Activated T-cell treated with anti-CD3 and anti-CD28 coated beads, Interleukin-2, amount 50 U/mL, for 72 hours (primary cell): ENCODE measurements around the gene SUPT4H1. TPM values are rescaled to one million over a fixed set of nuclear protein-coding genes. Genes with fewer than 3 reads are reported as not detected.

Experiments used
- ATAC-seq, 2 donors: fragments of 150-1000 bp; cut with Tn5 transposase; replicated peaks in 1 of 2; 2 replicates each; pipeline ENCODE4 v1.10.0; 2021; ENCODE audit warnings: moderate library complexity in 2 of 2, mild to moderate bottlenecking in 1 of 2
- DNase-seq, 2 donors: peaks; one replicate each; pipeline ENCODE4 v3.0.0; 2021 to 2022; ENCODE audit warnings: mixed read lengths in 1 of 2
- H3K27ac Mint-ChIP-seq: one replicate; pipeline ENCODE4 v1.8.0; 2022; ENCODE audit warnings: mild to moderate bottlenecking, moderate library complexity, mixed read lengths
- H3K27me3 Mint-ChIP-seq: one replicate; pipeline ENCODE4 v1.8.0; 2022; ENCODE audit warnings: low read depth, mixed read lengths
- H3K36me3 Mint-ChIP-seq, 2 donors: one replicate each; pipeline ENCODE4 v1.8.0; 2022; ENCODE audit warnings: mixed read lengths in 2 of 2, mild to moderate bottlenecking in 1 of 2; ENCODE audit not compliant: insufficient read depth in 2 of 2
- H3K4me1 Mint-ChIP-seq: one replicate; pipeline ENCODE4 v1.8.0; 2022; ENCODE audit warnings: low read depth, mixed read lengths
- H3K4me3 Mint-ChIP-seq, 2 donors: one replicate each; pipeline ENCODE4 v1.8.0; 2022; ENCODE audit warnings: mild to moderate bottlenecking in 2 of 2, mixed read lengths in 2 of 2, moderate library complexity in 2 of 2
- H3K9me3 Mint-ChIP-seq, 2 donors: one replicate each; pipeline ENCODE4 v1.8.0; 2022; ENCODE audit warnings: mixed read lengths in 2 of 2
- total RNA-seq, 2 donors: library from RNA; stranded (reverse); gene quantifications; one replicate each; pipeline ENCODE4 v1.2.3, GENCODE V29; 2022

SUPT4H1 gene
- total RNA-seq, 2 donors from 2014 or later: 101 to 110 TPM

DNA sequence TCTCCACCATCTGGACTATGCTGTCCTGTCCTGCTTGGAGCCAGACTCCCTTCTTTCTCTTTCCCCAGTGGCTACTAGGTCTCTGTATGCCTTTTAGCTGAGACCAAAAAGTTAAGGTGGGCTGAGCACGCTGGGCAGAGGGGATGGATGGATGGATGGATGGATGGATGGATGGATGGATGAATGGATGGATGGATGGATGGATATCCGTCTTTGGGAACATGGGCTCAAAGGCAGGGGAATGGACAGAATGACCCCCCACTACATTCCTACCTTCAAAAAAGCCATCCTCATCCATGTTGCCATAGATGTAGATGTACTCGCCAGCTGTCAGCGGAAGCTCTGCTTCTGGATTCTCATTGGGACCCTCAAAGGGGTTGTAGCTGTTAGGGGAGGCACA is 36.3 kb downstream of the SUPT4H1 start:
- Mint-ChIP-seq H3K36me3 (no peaks in the 10 kb centered on the region), H3K4me1 (peaks cover 33% of the 10 kb centered on the region), H3K4me3 (no peak overlapping the region), H3K27me3 (no peaks in the 10 kb centered on the region), H3K9me3 (no peaks in the 10 kb centered on the region), H3K27ac (peak overlapping the region; percentile 37)
- ATAC-seq (no peak), DNase-seq (no peak)

DNA sequence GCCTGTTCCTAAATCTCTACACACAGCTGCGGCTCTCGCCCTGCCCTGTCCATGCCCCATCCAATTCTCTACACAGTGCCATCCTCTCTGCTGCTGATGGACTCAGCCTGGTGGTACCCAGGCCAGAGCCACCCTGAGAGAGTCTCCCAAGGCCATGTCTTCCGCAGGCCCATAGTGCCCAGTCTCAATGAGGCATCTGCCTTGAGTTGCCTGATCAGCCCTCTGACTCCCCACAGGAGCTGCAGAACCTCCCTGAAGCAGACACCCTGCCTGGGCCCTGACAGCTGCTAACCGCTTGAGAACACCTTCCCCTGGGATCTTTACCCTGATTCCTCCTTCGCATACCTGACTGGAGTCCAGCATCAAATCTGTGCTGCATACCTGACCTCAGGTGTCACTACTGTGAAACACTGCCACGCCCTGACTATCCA is 36.7 kb downstream of the SUPT4H1 start:
- Mint-ChIP-seq H3K27me3 (no peaks in the 10 kb centered on the region), H3K27ac (peak overlapping the region; percentile 18), H3K4me1 (peaks cover 33% of the 10 kb centered on the region), H3K9me3 (no peaks in the 10 kb centered on the region), H3K4me3 (no peak overlapping the region), H3K36me3 (no peaks in the 10 kb centered on the region)
- ATAC-seq: no peak
- peak in 1 of 2 donors; percentile 14 for DNase-seq

DNA sequence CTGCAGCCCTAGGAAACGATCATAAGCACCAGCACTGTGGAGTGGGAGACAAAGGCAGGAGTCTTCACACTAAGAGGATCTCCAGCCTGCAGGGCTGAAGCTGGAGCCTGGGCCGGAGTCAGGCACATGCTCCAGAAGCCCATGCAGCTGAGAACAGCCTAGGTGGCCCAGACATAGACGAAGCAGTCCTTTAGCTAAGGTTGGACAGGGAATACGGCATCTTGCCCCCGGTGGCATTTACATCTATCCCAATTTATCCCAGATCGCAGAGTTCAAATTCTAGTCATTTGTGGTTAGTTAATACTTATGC is 37.3 kb downstream of the SUPT4H1 start:
- Mint-ChIP-seq H3K4me1 (peaks cover 30% of the 10 kb centered on the region), H3K9me3 (no peaks in the 10 kb centered on the region), H3K4me3 (no peak overlapping the region), H3K36me3 (no peaks in the 10 kb centered on the region), H3K27me3 (no peaks in the 10 kb centered on the region), H3K27ac (no peak overlapping the region)
- no peak for ATAC-seq
- DNase-seq: no peak

DNA sequence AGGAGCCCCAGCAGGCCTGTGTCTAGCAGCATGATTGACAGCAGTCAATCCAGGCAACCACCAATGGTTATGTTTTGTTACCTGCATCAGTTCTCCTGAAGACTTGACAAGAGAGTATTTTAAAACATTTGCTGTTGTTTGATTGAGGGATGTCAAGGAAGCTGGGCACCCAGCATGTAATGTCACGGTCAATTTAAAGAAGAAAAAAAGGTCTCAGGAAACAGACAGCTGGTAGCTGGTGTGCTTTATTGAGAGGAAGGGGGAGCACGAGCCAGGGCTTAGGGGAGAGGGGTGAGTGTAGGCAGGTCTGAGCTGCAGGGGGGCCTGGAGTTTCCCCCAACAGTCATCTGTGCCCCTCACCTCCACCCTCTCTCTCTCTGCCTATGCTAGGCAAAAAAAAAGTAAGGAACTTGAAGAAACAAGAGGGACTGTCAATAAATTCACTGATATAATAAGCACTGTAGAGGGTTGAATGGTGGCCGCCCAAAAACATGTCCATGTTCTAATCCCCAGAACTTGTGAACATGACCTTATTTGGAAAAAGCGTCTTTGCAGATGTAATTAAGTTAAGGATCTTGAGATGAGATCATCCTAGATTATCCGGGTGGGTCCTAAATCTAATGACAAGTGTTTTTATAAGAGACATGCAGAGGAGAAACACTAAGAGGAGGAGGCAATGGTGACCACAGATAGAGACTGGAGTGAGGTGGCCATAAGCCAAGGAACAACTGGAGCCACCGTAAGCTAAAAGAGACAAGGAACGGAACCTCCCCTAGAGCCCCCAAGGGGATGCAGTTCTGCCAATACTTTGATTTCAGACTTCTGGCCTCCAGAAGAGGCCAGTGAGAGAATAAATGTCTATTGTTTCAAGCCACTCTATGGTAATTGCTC is 37.9 kb downstream of the SUPT4H1 start:
- peak in 1 of 2 donors; percentile 1 for DNase-seq
- Mint-ChIP-seq H3K4me3 (no peak overlapping the region), H3K9me3 (no peaks in the 10 kb centered on the region), H3K27ac (peak overlapping the region; percentile 5), H3K4me1 (peaks cover 27% of the 10 kb centered on the region), H3K27me3 (no peaks in the 10 kb centered on the region), H3K36me3 (no peaks in the 10 kb centered on the region)
- ATAC-seq: no peak

DNA sequence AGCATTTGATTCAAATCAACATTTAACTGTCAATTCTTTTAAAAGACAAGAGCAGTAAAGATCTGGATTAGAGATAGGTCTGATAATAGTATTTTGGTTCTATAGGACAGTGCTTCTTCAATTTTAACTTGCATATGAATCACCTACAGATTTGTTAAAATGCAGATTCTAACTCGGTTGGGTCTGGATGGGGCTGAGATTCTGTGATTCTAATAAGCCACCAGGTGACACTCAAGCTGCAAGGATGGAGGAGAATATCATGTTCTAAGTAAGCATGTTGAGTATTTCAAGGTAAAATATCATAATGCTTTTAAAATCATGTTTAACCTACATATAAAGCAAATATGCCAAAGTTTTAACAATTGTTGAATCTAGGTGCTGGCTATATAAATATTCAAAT is 39.2 kb downstream of the SUPT4H1 start:
- no peak for DNase-seq
- no peak for ATAC-seq
- no peaks in the 10 kb centered on the region for H3K27me3 Mint-ChIP-seq
- H3K36me3 Mint-ChIP-seq: no peaks in the 10 kb centered on the region
- no peaks in the 10 kb centered on the region for H3K9me3 Mint-ChIP-seq
- H3K27ac Mint-ChIP-seq: peak overlapping the region; percentile 55
- no peak overlapping the region for H3K4me3 Mint-ChIP-seq
- H3K4me1 Mint-ChIP-seq: peaks cover 17% of the 10 kb centered on the region

DNA sequence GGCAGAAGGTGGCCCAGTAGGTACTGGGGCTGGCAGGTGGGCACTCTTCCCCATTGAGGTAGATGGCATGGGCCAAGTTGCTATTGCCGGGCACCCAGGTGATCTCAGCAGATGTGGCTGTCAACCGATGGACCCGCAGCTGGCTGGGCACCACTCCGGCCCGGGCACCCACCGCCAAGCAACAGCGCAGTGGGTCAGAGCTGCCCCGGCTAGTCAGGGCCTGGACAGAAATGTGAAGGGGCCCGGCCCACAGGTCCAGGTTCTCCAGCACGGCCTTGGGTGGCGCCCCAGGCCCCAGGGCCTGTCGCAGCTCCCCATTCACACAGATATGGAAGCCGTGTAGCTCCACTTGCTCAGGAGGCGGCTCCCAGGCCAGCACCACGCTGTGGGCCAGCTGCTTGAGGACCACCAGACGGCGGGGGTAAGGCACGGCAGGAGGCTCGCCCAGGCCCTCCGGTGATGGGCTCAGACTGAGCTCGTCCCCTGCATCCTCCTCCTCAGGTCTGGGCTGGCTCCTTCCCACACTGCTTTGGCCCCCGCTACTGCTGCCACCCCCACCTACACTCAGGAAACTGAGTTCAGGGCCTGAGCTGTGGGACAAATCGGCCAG is 39.9 kb downstream of the SUPT4H1 start:
- Mint-ChIP-seq H3K4me1 (peaks cover 10% of the 10 kb centered on the region), H3K27me3 (no peaks in the 10 kb centered on the region), H3K4me3 (no peak overlapping the region), H3K9me3 (no peaks in the 10 kb centered on the region), H3K27ac (no peak overlapping the region), H3K36me3 (no peaks in the 10 kb centered on the region)
- DNase-seq (peak in 1 of 2 donors; percentile 9), ATAC-seq (peak in 1 of 2 donors; percentile 2)

DNA sequence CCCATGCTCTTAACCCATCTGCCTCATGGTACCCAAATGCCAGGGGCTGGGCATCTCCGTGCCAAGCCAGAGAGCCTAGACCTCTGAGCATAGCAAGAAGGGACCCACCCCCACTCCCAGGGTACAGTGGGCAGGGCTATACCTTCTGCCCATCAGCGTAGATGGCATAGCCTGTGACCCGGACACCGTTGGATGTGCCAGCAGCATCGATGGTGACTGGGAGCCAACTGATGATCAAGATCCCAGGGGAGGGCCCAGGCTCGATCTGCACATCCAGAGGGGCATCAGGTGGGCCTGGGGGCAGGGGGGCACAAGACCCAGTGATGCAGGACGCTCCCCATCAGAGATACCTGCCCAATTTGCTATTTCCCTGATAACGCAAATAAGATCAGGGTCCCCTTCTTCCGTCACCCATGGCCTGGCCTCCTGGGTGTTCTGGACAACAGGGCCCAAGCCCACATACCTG is 40.5 kb downstream of the SUPT4H1 start:
- H3K4me3 Mint-ChIP-seq: no peak overlapping the region
- ATAC-seq (no peak), DNase-seq (peak in 1 of 2 donors; percentile 7)
- no peaks in the 10 kb centered on the region for H3K27me3 Mint-ChIP-seq
- no peaks in the 10 kb centered on the region for H3K9me3 Mint-ChIP-seq
- no peaks in the 10 kb centered on the region for H3K36me3 Mint-ChIP-seq
- no peak overlapping the region for H3K27ac Mint-ChIP-seq
- peaks cover 4% of the 10 kb centered on the region for H3K4me1 Mint-ChIP-seq

DNA sequence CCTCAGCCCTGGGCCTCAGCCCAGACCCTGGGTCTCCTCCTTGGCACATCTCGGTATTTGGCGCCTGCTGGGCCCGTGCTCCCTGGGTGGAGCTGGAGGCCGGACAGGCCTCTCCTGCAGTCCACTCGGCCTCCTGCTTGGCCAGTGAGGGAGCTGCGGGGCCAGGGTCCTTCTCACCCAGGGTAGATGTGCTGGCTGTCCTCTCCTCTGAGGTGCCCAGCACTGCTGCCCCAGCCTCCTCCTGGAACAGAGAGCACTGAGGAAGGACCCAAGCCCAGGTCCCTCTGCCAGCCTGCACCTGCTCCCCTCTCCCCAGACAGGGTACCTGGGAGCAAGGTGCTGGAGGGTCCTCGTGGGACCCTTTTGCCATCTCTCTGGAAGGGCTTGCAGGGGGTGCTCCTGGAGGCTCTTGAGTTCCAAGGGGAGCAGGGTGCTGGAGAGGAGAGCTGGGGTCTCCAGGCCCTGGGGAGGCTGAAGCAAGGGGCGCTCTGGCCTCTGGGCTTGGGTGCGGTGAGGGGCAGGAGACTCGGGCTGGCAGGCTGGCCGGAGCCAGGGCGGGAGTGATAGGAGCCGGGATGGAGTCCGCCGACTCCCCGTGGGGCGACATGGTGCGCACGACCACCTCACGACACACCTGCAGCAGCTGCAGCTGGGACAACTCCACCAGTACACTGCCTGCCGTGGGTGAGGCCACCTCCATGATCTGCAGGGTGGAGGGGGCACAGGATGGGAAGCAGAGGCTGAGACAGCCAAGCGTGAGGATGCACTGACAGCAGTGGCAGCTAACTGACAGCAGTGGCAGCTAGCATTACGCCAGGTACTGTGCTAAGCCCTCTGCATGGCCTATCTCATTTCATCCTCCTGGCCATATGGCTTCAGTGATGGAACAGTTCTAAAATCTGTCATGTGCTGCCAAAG is 41.2 kb downstream of the SUPT4H1 start:
- Mint-ChIP-seq H3K9me3 (no peaks in the 10 kb centered on the region), H3K27ac (no peak overlapping the region), H3K4me1 (peaks cover 4% of the 10 kb centered on the region), H3K27me3 (no peaks in the 10 kb centered on the region), H3K36me3 (no peaks in the 10 kb centered on the region), H3K4me3 (no peak overlapping the region)
- DNase-seq (peak in 1 of 2 donors; percentile 6), ATAC-seq (no peak)

DNA sequence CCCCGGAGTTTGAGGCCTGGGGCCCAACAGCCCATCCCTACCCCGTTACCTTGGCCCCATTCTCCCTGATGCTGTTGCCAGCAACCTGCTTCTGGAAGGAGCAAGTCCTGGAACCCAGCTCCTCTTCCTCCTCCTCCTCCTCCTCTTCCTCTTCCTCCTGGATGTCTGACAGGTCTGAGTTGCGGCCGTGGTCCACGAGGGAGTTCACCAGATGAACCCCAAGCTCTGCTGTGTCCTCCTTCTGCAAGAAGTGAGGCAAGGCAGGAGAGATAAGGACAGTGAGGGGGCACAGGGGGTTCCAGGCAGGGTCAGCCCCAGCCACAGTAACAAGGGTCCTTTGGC is 42.1 kb downstream of the SUPT4H1 start:
- no peak overlapping the region for H3K4me3 Mint-ChIP-seq
- H3K36me3 Mint-ChIP-seq: no peaks in the 10 kb centered on the region
- H3K27ac Mint-ChIP-seq: no peak overlapping the region
- no peaks in the 10 kb centered on the region for H3K9me3 Mint-ChIP-seq
- DNase-seq (no peak), ATAC-seq (no peak)
- H3K4me1 Mint-ChIP-seq: peaks cover 4% of the 10 kb centered on the region
- H3K27me3 Mint-ChIP-seq: no peaks in the 10 kb centered on the region

DNA sequence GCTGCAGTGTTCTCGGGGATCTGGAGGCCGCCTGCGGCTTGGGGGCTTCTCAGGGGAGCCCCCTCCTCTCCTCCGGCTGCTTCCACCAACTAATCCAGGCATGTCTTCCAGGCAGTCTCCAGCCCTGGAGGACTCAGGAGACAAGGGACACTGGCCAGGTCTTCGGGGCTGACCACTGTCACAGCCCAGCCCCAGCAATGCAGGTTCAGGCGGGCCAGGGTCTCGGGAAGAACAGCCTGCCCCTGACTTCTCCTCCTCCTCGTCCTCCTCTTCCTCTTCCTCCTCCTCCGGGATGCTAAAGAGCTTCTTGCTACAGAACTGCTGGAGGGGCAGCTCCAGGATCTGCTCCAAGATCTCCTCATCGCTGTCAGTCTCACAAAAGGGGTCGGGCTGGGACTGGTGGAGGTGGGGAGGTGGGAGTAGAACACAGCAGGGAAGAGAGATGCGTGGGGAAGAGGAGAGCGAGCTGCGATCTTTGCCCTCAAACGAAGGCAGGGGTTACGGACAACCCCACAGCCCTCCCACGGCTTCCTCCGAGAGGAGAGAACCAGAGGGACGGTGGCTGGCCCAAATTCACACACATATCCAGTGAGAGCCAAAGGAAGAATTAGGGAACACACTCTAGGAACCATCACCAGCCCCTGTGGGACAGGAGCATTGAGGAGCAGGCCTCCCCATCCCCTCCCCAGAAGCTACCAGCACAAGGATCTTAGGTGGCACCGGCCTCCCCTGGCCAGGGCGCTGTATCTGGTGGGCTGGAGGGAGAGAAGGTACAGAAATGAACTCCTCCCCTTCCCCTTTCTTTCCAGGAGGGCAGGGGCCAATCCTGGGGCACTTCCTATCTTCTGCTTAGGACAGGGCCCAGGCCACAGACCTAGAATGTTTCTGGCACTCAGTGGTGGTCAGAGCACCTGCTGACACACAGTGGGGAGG is 42.8 kb downstream of the SUPT4H1 start:
- peaks cover 4% of the 10 kb centered on the region for H3K4me1 Mint-ChIP-seq
- DNase-seq: no peak
- no peak for ATAC-seq
- no peak overlapping the region for H3K4me3 Mint-ChIP-seq
- no peak overlapping the region for H3K27ac Mint-ChIP-seq
- H3K27me3 Mint-ChIP-seq: no peaks in the 10 kb centered on the region
- no peaks in the 10 kb centered on the region for H3K9me3 Mint-ChIP-seq
- no peaks in the 10 kb centered on the region for H3K36me3 Mint-ChIP-seq

DNA sequence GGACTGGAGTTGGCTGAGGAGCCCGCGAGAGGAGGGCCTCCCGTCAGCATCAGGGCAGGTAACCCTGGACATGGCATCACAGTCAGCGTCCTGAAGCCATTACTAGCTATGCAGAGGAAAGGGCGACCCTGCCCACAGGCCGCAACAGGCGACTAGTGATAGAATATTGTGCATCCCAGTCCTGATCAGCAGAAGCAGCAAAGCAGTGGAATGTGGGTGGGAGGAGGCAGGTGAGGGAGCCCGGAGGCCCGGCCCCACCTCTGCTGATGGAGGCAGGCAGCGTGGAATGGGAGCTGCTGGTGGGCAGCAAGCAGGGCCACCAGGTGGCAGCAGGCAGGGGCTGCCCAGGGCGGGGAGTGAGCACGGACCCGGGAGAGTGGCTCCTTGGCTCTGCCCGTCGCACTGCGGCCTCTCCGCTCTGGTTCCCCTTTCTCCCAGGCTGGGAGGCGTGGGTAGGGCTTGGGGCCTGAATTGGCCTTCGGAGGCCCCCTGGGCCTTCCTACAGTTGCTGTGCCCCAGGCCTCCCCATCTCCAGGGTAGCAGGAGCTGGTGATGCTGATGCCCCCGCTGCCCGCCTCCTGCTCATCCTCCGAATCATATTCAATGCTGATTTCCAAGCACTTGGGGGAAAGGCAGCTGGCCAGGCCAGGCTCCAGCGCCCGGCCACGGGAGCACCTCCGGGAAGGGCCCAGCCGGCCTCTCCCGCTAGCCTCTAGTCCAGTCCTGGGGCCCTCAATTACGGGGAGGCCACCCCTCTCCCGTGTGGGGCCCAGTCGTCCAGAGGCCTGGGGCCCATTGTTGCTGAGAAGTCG is 43.6 kb downstream of the SUPT4H1 start:
- no peak for ATAC-seq
- DNase-seq: no peak
- Mint-ChIP-seq H3K4me3 (no peak overlapping the region), H3K9me3 (no peaks in the 10 kb centered on the region), H3K27ac (no peak overlapping the region), H3K4me1 (no peaks in the 10 kb centered on the region), H3K27me3 (no peaks in the 10 kb centered on the region), H3K36me3 (no peaks in the 10 kb centered on the region)
